Measurements from ENCODE around the gene NCBP3.

NCBP3 gene

GRCh38 chr17:3879186-3879585 is 33.1 kb upstream of the NCBP3 start:
- peaks cover 10% of the 10 kb centered on the region for H3K27me3 Mint-ChIP-seq (ENCODE audit: low read depth)
- TF ChIP-seq CTCF (IDR thresholded peaks at IDR 0.05; ENCODE audit: unreplicated experiment in 3 of 3) = no peak
- no peaks in the 10 kb centered on the region for H3K9me3 Mint-ChIP-seq
- H3K27ac Mint-ChIP-seq = peak overlapping the region; percentile 23 to 66 (median 45)
- peak overlapping the region in 1 of 3 experiments; percentile 10 for H3K4me3 Mint-ChIP-seq
- peaks cover 6% of the 10 kb centered on the region for H3K36me3 Mint-ChIP-seq (ENCODE audit: low read depth)
- peaks cover 32% of the 10 kb centered on the region for H3K4me1 Mint-ChIP-seq

- Mint-ChIP-seq H3K36me3 (ENCODE audit: low read depth) (peaks cover 12% of the 10 kb centered on the region), H3K4me3 (no peak overlapping the region), H3K4me1 (peaks cover 32% of the 10 kb centered on the region), H3K27ac (no peak overlapping the region), H3K9me3 (no peaks in the 10 kb centered on the region), H3K27me3 (ENCODE audit: low read depth) (peaks cover 10% of the 10 kb centered on the region)
- TF ChIP-seq CTCF (IDR thresholded peaks at IDR 0.05; ENCODE audit: unreplicated experiment in 3 of 3) = no peak
Measured at GRCh38 chr17:3877220-3877619, 31.2 kb upstream of the NCBP3 start.

DNA sequence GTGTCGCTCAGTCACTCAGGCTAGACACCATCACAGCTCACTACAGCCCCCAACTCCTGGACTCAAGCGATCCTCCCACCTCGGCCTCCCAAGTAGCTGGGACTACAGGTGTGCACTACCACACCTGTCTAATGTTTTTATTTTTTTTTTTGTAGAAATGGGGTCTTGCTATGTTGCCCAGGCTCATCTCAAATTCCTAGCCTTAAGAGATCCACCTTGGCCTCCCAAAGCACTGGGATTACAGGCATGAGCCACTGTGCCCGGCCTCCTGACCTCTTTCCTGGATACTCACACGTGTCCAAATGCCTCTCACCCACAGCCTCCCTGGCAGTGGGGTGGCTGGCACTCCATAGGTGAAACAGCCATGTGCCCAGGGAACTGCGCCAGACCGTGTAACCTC is 29.3 kb upstream of the NCBP3 start:
- H3K27me3 Mint-ChIP-seq (ENCODE audit: low read depth) = peaks cover 14% of the 10 kb centered on the region
- H3K36me3 Mint-ChIP-seq (ENCODE audit: low read depth) = peaks cover 18% of the 10 kb centered on the region
- H3K4me3 Mint-ChIP-seq = no peak overlapping the region
- peaks cover 31% of the 10 kb centered on the region for H3K4me1 Mint-ChIP-seq
- no peaks in the 10 kb centered on the region for H3K9me3 Mint-ChIP-seq
- H3K27ac Mint-ChIP-seq = no peak overlapping the region
- TF ChIP-seq CTCF (IDR thresholded peaks at IDR 0.05; ENCODE audit: unreplicated experiment in 3 of 3) = no peak

- H3K4me3 Mint-ChIP-seq = no peak overlapping the region
- no peaks in the 10 kb centered on the region for H3K9me3 Mint-ChIP-seq
- peaks cover 18% of the 10 kb centered on the region for H3K36me3 Mint-ChIP-seq (ENCODE audit: low read depth)
- peaks cover 14% of the 10 kb centered on the region for H3K27me3 Mint-ChIP-seq (ENCODE audit: low read depth)
- H3K27ac Mint-ChIP-seq = no peak overlapping the region
- H3K4me1 Mint-ChIP-seq = peaks cover 16% of the 10 kb centered on the region
- TF ChIP-seq CTCF (IDR thresholded peaks at IDR 0.05; ENCODE audit: unreplicated experiment in 3 of 3) = no peak
Measured at GRCh38 chr17:3873862-3874261, 27.8 kb upstream of the NCBP3 start.

DNA sequence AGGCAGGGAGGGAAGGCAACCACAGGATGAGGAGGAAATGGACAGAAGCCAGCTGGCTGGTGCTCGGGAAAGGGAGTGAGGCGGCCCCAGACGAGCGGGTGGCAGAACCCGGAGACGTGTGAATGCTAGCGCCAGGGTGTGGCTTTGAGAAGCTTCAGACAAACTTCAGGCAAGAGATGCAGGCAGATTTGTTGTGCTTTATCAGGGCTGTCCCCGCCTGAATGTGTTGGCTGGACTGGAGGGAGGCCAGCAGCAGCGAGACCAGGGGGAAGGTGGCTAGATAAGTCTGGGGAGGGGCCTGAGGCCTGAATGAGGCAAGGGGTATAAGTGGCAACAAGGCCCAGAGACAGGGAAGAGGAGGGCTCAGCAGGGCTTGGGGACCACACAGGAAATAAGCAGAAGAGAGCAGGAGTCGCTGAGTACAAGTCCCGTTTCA is 24.8 kb upstream of the NCBP3 start:
- TF ChIP-seq CTCF (IDR thresholded peaks at IDR 0.05; ENCODE audit: unreplicated experiment in 3 of 3) = no peak
- peaks cover 20% of the 10 kb centered on the region for H3K4me1 Mint-ChIP-seq
- peak overlapping the region in 1 of 3 experiments; percentile 5 for H3K27ac Mint-ChIP-seq
- peaks cover 18% of the 10 kb centered on the region for H3K36me3 Mint-ChIP-seq (ENCODE audit: low read depth)
- H3K9me3 Mint-ChIP-seq = no peaks in the 10 kb centered on the region
- peaks cover 7% of the 10 kb centered on the region for H3K27me3 Mint-ChIP-seq (ENCODE audit: low read depth)
- H3K4me3 Mint-ChIP-seq = no peak overlapping the region

DNA sequence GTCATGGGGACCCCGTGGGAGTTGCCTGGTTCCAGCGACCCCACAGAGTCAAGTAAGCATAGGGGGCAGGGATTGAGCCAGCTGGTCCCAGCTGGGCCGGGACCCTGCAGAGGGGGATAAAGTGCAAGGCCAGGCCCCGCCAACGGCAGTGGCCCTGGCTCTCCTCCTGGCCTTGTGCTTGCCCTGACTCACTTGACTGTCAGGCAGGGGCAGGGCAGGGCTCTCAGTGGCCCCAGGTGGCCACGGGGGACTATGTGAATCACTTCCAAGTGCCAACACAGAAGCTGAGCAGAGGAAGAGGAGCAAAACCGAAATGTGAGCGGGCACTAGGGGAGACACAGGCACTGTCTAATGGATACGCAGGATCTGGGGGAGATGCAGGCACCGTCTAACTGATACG is 21.6 kb upstream of the NCBP3 start:
- peaks cover 3% of the 10 kb centered on the region for H3K27me3 Mint-ChIP-seq (ENCODE audit: low read depth)
- H3K36me3 Mint-ChIP-seq (ENCODE audit: low read depth) = peaks cover 6% of the 10 kb centered on the region
- H3K4me1 Mint-ChIP-seq = peaks cover 20% of the 10 kb centered on the region
- TF ChIP-seq CTCF (IDR thresholded peaks at IDR 0.05; ENCODE audit: unreplicated experiment in 3 of 3) = no peak
- no peaks in the 10 kb centered on the region for H3K9me3 Mint-ChIP-seq
- H3K27ac Mint-ChIP-seq = no peak overlapping the region
- H3K4me3 Mint-ChIP-seq = no peak overlapping the region
